ENCODE data around the gene FGGY. TPM values are rescaled to one million over a fixed set of nuclear protein-coding genes. Genes with fewer than 3 reads are reported as not detected.

The FGGY gene
- total RNA-seq, 1 experiment from 2014 or later: 6.4 TPM

- Histone ChIP-seq H3K36me3 (ENCODE audit: control insufficient read depth, insufficient read depth, low read length) (no peaks in the 10 kb centered on the region), H3K4me1 (no peaks in the 10 kb centered on the region), H3K27me3 (replicated peaks; ENCODE audit: control insufficient read depth, insufficient read depth, low read length) (no peaks in the 10 kb centered on the region), H3K9me3 (no peaks in the 10 kb centered on the region), H3K4me3 (ENCODE audit: low read depth, low read length) (no peak overlapping the region)
- BruUV-seq (replicated peaks): no TSS peak
- no peak for TF ChIP-seq CTCF (IDR thresholded peaks at IDR 0.05; ENCODE audit: insufficient read depth in 1 of 2, low read depth in 1 of 2, low read length in 1 of 2, severe bottlenecking in 1 of 2, unreplicated experiment in 1 of 2)
- POLR2A ChIA-PET: no interaction called here
- Mint-ChIP-seq H3K4me1 (ENCODE audit: low read depth, unreplicated experiment) (no peaks in the 10 kb centered on the region), H3K27me3 (ENCODE audit: insufficient read depth, unreplicated experiment) (no peaks in the 10 kb centered on the region), H3K4me3 (ENCODE audit: unreplicated experiment) (no peak overlapping the region), H3K36me3 (ENCODE audit: insufficient read depth, unreplicated experiment) (no peaks in the 10 kb centered on the region), H3K9me3 (ENCODE audit: unreplicated experiment) (no peaks in the 10 kb centered on the region), H3K27ac (ENCODE audit: unreplicated experiment) (no peak overlapping the region)
- intact Hi-C loops (cut with micrococcal nuclease; ENCODE audit: unreplicated experiment): no loop called here
- no peak for DNase-seq
- CTCF ChIA-PET: no interaction called here
Measured at GRCh38 chr1:59504276-59504675, 207.4 kb downstream of the FGGY start.

- H3K4me3 Mint-ChIP-seq (ENCODE audit: unreplicated experiment): no peak overlapping the region
- no peaks in the 10 kb centered on the region for H3K36me3 Mint-ChIP-seq (ENCODE audit: insufficient read depth, unreplicated experiment)
- H3K9me3 Mint-ChIP-seq (ENCODE audit: unreplicated experiment): no peaks in the 10 kb centered on the region
- H3K27ac Mint-ChIP-seq (ENCODE audit: unreplicated experiment): no peak overlapping the region
- no peak for TF ChIP-seq CTCF (IDR thresholded peaks at IDR 0.05; ENCODE audit: insufficient read depth in 1 of 2, low read depth in 1 of 2, low read length in 1 of 2, severe bottlenecking in 1 of 2, unreplicated experiment in 1 of 2)
- Histone ChIP-seq H3K36me3 (ENCODE audit: control insufficient read depth, insufficient read depth, low read length) (no peaks in the 10 kb centered on the region), H3K27me3 (replicated peaks; ENCODE audit: control insufficient read depth, insufficient read depth, low read length) (no peaks in the 10 kb centered on the region), H3K4me1 (no peaks in the 10 kb centered on the region), H3K4me3 (ENCODE audit: low read depth, low read length) (no peak overlapping the region), H3K9me3 (no peaks in the 10 kb centered on the region)
- POLR2A ChIA-PET: no interaction called here
- CTCF ChIA-PET: no interaction called here
- H3K4me1 Mint-ChIP-seq (ENCODE audit: low read depth, unreplicated experiment): no peaks in the 10 kb centered on the region
- no peak for DNase-seq
- BruUV-seq (replicated peaks): no TSS peak
- no peaks in the 10 kb centered on the region for H3K27me3 Mint-ChIP-seq (ENCODE audit: insufficient read depth, unreplicated experiment)
- intact Hi-C loops (cut with micrococcal nuclease; ENCODE audit: unreplicated experiment): no loop called here
Measured at GRCh38 chr1:59505596-59506028, 208.7 kb downstream of the FGGY start.

- no peak overlapping the region for H3K27ac Mint-ChIP-seq (ENCODE audit: unreplicated experiment)
- H3K4me1 Mint-ChIP-seq (ENCODE audit: low read depth, unreplicated experiment): no peaks in the 10 kb centered on the region
Measured at GRCh38 chr1:59506952-59507351, 210.1 kb downstream of the FGGY start.

More at GRCh38 chr1:59506952-59507351, 210.1 kb downstream of the FGGY start:
- Mint-ChIP-seq H3K36me3 (ENCODE audit: insufficient read depth, unreplicated experiment) (no peaks in the 10 kb centered on the region), H3K4me3 (ENCODE audit: unreplicated experiment) (no peak overlapping the region), H3K9me3 (ENCODE audit: unreplicated experiment) (no peaks in the 10 kb centered on the region), H3K27me3 (ENCODE audit: insufficient read depth, unreplicated experiment) (no peaks in the 10 kb centered on the region)
- Histone ChIP-seq H3K9me3 (no peaks in the 10 kb centered on the region), H3K4me1 (no peaks in the 10 kb centered on the region), H3K4me3 (ENCODE audit: low read depth, low read length) (no peak overlapping the region), H3K27me3 (replicated peaks; ENCODE audit: control insufficient read depth, insufficient read depth, low read length) (no peaks in the 10 kb centered on the region), H3K36me3 (ENCODE audit: control insufficient read depth, insufficient read depth, low read length) (no peaks in the 10 kb centered on the region)
- POLR2A ChIA-PET: no interaction called here
- DNase-seq: no peak
- no peak for TF ChIP-seq CTCF (IDR thresholded peaks at IDR 0.05; ENCODE audit: insufficient read depth in 1 of 2, low read depth in 1 of 2, low read length in 1 of 2, severe bottlenecking in 1 of 2, unreplicated experiment in 1 of 2)
- BruUV-seq (replicated peaks): no TSS peak
- intact Hi-C loops (cut with micrococcal nuclease; ENCODE audit: unreplicated experiment): no loop called here
- CTCF ChIA-PET: no interaction called here

Measured in Caco-2 (cell line).